SW480 (cell line): ENCODE measurements around the gene LDLRAD3.

Experiments
- DNase-seq: peaks from one replicate; pipeline ENCODE4 v3.0.0-alpha.2; 2016; ENCODE audit warnings: low spot score

LDLRAD3 gene

DNA sequence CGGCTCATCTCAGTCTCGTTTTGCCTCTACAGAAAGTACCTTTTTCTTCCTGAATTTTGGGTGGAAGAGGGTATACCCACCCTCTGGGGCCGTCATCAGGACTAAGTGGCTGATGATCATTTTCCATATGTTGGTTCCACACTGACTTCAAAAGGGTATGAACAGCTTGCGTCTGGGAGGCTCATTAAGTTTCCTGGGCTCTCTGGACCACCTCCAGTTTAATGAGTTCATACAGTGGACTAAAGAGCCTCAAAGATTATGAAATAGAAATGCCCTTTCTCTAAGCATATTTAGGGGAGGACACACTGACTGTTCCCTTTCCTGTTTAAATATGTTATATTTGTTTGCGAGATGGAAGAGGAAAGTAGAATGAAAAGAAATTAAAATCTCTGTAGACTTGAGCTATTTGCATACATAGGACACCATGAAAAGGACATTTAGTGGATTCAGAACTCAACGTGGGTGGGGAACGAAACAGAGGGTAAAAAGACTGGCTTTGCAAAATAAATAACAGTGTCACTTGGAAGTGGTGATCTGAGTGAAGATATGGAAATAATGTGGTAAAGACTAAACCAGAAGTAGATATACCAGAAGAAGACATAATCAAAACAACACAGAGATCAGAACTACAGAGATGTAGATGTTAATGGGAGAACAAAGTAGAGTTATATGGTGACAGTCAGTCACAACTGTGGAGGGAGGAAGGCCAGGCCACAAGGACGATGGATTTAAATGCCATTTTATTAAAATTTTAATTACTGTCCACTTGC, 18.7 kb downstream of the LDLRAD3 start:
- DNase-seq = no peak

DNA sequence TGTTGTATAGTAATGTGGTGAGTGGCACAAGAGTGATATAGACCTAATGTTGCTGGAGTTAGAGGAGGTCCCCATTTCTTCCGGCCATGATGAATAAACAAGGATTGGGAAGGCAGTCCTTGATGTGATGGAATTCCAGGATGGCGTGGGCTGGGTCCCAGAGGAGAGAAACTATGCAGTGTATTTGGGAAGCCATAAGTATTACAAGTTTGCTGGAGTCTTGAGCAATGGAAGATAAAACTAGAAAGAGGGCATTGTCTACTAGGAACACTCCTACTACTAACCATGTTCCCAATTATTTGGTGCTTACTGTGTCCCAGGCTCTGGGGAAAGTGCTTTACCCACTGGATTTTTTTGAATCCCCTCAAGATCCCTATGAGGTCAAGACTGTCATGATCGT, 20.0 kb downstream of the LDLRAD3 start:
- DNase-seq = no peak

DNA sequence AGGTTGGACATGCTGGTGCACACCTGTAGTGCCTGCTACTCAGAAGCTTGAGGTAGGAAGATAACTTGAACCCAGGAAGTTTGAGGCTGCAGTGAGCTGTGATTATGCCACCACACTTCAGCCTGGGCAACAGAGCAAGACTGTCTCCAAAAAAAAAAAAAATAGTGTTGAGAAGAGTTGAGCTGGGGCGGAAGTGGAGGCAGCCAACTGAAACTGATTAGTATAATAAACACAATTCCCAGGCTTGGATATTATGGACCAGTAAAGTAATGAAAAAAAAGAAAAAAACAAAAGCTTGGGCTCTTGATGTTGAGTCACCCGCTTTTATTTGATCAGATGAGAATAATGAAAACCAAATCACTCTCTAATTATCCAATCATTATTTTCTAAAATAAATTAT, 21.0 kb downstream of the LDLRAD3 start:
- DNase-seq = no peak

DNA sequence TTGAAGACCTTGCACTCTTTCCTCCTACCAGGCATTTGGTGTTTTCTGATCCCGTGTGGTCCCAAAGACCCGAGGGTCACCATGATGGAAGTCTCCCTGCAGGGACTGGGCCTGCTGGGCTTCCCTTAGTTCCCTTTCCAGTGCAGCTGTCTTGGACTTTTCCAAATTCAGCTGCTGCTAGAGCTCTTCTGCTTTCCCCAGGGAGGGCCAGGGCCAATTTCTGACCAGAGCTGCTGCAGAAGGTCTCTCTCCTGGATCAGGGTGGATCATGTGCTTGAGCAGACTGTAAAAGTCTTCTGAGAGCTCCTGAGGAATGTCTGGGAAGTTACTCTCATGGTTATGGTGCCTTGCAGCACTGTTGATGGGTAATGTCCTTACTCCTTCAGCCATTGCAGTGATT, 23.2 kb downstream of the LDLRAD3 start:
- no peak for DNase-seq

DNA sequence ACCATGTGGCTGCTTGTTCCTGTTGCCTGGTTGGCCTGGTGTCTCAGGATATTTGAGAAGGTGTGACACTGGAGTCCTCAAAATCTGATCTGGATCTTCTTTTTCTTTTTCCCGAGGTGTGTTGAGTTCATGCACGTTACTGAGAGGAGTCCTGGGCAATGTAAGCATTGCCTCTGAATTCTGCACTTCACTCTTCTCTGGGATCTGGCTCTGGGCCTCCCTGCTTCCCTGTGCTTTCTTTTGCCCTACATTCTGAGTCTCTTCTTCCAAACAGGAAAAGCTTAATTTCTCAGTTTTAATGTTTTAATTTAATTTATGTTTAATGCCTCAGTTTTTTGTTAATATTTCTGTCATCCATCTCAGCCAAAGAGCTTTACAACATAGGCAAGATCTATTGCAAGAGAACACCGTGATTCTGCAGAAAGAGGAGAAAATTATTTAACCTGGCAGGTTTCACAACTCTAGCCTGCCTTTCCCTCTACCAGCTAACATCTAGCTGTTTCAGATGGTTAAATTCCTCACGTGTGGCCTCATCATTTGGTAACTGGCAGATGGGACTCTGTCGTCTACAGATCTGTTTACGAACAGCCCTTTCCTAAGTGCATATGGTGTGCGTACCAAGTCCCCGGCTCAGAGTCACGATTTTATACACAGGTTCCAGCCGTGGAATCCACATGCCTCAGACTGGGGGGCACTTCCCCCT, 24.7 kb downstream of the LDLRAD3 start:
- DNase-seq = no peak

DNA sequence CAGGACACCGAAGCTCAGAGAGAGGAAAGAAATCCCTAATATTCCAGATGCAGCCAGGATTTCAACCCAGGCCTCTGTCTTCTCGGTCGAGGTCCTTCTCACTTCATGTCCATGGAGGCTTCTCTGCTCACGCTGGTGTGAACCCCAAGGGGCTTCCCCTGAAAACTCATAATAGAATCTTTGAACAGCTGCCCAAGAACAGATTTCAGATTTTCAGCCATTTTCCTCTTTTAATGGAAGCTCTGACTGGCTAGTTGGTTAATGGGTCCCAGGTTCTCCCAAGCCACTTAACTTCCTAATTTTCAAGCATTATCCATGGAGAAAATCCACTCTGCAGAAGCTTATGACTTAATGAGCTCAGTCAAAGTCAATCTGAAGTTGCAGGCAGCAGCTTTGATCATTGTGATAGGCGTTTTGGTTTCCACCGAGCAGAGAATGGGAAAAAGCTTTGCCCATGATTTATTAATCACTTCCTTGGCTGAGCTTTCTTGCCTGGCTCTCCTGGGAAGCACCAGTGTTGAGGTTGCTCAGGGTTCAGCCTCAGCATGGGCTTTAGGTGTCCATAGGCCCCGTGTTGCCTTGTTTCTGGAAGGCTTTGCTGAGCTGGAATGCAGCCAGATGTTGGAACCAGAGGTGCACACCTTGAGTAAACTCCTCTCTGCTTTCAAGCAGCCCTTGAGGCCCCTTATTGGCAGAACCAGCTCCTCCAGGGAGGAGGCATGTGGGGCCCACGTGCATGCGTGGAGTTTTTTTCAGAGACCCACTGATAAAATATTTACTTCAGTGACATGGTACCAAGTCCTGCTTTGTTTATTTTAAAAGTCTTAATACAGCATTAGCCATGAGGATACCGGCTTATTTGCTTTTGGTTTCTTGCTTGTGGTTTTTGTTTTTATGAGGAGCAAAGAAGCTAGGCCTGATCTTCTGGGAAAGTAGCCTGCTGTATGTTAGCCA, 25.5 kb downstream of the LDLRAD3 start:
- no peak for DNase-seq

DNA sequence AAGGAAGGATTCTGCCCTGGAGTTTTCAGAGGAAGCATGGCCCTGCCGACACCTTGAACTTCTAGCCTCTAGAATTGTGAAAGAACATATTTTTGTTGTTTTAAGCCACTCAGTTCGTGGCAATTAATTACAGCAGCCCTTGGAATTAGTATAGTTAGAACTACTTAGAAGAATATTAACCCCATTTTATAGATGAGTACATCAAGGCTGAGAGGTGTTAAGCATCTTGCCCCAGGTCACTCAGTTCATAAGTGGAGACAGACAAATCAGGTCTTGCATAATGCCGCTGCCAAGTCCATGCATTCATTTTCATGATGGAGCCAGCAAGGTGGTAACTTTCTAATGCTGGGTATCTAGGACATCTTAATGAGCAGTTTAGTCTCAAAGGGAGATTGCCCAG, 26.6 kb downstream of the LDLRAD3 start:
- DNase-seq = no peak

DNA sequence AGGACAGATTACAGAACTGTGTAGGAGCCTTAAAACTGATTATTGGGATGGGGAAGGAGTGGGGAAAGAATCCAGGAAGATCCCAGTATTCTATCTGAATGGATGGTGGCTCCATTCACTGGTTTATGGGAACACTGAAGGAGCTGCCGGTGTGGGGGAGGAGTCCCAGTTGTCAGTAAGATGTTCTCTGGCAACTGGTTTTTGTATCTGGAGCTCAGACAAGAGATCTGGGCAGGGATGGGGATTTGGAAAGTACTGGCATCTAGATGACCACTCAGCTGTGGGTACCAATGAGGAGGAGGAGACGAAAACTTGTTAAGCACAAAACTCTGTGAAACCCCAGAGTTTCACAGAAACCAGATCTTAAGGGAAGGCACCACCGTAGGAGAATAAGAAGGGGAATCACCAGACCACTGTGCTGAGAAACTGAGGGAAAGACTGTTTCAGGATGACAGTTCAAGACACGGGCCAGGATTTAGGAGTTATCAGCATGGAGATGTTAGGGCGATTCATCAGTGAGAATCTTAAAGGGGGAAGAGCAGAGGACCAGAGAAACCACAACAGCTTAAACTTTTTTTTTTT, 28.1 kb downstream of the LDLRAD3 start:
- no peak for DNase-seq

DNA sequence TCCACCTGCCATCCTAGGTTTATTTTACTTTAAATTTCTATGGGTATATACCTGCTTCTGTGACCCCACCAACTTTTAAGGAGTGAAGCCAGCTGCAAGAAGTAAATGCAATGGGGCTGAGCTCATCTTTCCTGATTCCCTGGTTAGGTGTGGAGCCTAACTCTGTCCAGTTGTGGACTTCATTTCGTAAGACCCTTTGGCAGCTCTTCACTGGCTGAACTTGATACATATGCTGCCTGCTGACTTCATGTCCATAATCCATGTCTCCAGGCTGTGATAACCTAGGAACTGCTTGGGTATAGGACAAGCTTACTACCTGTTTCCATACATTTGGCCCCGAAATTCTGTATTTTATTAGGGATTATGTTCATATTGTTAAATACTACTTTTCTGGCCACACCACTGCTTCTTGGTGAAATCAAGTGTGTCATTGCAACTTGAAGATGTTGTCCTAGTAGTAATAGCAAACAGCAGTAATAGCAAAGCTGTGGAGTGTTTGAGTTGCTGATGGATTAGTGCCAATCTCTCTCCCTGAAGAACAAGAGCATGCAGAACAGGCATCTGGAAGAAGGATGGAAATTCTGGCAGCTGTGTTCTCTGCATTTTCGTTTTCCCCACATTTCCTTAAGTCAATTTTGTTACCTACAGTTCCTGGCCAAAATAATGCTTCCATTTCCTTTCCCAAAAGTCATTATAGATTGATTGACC, 31.2 kb downstream of the LDLRAD3 start:
- DNase-seq = no peak

DNA sequence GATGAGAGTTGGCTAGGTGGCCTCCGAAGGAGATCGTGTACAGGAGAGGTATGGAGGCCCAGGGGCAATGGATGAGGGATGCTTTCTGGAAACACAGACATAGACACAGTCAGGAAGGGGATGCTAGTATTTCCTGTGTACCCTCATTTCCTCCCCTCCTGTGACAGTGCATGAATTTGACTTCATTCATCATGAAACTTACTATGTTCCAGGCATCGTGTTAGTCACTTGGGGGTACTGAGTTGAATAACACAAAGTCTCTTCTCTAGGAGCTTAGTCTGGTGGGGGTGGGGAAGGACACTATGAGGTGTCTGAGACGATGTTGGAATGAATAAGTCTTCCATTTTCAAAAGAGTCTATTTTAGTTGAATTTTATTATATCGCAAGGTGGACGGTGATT, 32.6 kb downstream of the LDLRAD3 start:
- DNase-seq = no peak

DNA sequence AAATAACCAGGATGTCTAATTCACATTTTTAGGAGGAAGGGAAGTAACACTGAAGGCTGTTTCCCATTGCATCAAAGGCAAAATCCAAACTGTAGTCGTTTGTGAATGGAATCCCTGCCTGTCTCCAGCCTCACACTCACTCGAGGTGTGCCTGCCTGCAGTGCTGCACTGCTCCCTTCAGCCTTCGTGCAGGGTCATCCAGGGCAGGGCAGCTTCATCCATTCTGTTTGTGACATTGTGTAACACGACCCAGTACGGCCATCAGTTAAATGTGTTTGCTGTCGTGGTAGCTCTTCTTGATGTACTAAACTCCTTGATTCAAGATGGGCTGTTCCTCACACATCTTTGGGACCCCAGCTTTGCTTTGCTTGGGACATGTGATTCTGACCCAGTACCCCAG, 34.3 kb downstream of the LDLRAD3 start:
- DNase-seq = no peak

DNA sequence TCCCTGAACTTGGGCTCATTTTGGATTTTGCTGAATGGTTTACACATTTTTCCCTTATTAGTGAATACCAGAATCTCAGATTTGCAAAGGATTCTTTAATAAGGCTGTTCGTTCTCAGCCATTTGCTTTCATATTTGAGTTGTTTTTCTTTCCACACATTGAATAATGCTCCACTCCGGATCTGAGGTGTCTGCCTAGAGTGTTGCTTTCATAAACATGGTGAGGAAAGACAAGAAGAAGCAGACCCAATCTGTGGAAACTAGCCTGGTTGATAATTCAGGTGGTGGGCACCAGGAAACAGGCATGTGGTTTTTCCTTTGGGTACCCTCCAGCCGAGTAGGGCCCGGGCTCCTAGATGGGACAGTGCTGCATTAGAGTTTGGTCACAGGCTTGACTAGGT, 35.0 kb downstream of the LDLRAD3 start:
- DNase-seq = no peak

DNA sequence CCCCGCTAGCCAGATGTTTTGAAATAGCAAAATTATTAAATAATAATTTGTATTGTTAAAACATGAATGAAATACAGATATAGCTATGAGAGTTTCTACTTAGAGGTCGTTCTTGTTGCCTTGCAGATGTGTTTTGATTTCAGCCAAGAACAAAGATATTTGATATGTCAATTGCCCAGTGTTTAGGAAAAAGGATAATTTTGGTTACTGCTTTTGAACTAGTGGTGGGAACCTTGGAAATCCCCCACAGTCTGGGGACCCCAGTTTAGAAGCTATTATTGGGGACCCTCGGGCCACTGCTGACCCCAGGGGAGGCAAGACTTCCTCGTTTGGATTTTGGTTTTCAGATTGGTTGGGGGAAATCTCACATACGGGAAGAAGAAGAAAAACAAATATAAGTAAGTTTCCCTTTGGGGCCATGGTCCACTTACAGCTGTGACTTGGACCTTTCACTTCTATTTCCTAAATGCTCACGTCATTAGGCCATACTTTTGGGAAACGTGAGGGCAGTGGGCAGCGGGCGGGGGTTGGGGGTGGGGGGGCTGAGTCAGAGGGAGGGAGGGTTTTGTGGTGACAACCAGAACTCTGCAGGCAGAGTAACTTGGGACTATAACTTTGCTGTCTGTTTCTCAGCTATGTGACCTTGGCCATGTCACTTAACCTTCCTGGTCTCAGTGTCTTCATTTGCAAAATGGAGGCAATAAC, 37.0 kb downstream of the LDLRAD3 start:
- DNase-seq = no peak

DNA sequence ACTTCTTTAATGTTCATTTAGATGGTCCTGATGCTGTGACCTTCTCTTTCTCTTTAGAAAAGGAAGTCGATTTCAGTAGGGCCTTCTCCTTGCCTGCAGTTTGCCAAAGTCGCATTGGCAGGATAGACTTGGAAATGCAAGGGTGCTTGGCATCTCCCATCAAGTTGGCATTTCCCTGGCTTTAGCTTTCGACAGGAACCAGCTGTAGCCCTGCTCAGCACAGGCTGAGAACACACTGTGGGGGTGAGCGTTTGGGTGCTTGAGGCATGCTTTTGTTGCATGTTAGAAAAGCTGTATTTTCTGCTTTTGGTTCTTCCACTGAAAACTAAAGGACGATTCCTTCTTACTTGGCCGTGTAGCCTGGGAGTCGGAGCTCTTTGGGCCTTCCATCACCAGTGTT, 37.7 kb downstream of the LDLRAD3 start:
- no peak for DNase-seq

DNA sequence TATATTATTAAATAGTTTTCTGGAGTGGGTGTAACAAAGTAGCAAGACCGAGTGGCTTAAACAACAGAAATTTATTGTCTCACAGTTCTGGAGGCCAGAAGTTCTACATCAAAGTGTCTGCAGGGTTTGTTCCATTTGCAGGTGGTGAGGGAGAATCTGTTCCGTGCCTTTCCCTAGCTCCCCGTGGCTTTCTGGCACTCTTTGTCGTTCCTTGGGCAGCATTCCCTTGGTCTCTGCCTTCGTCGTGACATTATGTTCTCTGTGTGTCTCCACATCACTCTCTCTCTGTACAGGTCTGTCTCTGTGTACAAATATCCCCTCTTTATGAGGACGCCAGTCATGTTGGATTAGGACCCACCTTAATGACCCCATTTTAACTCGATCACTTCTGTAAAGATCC, 38.2 kb downstream of the LDLRAD3 start:
- DNase-seq = no peak

DNA sequence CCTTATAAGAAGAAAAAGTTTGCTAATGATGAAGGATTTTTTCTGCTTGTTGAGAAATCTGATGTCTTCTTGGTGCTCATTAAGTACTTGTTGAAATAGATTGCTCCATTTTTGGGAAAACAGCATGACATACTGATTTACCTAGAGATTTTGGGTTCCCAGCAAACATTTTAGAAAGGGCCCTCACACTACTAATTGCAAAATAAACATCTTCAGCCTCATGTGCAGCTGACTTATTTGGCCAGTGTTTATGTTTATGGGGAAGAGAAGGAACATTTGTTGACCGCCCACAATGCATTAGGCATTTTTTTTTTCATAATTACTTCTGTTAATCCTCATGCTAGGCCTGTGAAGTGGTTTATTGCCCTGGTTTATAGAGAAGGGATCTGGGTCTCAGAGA, 40.1 kb downstream of the LDLRAD3 start:
- DNase-seq = no peak

DNA sequence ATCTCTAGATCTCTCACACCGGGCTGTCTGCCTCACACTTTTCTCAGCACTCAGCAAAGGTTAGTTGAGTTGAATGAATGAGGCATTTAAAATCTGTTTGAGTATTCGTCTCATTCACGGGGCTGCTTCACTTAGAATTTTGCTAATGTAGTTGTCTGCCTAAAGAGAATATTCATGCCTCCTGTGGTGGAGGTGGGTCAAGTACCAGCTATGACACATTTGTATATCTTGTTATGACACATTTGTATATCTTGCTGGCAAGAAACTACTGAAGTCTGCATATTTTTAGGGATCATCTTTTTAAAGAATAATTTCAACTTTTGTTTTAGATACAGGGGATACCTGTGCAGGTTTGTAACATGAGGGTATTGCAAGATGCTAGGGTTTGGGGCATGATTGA, 43.1 kb downstream of the LDLRAD3 start:
- DNase-seq = no peak

DNA sequence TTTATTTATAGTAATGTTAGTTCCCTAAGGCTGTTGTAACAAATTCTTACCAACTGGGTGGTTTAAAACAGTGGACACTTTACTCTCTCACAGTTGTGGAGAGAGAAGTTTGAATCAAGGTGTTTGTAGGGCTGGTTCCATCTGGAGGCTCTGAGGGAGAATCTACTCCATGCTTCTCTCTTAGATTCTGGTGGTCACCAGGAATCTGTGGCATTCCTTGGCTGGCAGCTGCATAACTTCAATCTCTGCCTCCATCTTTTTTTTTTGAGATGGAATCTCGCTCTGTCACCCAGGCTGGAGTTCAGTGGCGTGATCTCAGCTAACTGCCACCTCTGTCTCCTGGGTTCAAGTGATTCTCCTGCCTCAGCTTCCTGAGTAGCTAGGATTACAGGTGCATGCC, 46.3 kb downstream of the LDLRAD3 start:
- DNase-seq = no peak

DNA sequence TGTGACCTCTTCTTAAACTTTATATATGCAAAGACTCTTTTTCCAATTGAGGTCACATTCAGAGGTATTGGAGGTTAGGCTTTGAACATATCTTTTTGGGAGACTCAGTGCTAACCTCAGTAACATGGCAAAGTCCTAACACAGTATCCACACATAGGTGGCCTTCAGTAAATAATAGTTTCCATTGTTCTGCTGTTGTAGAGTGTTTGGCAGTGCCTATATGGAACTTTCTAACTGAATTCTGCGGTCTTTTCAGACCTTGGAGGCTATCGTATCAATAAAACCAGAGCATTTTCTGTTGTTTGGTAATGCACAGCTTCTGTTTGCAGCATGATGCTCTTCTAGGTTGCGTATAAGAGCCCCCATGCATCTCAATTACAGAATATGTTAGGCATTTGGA, 47.0 kb downstream of the LDLRAD3 start:
- no peak for DNase-seq

DNA sequence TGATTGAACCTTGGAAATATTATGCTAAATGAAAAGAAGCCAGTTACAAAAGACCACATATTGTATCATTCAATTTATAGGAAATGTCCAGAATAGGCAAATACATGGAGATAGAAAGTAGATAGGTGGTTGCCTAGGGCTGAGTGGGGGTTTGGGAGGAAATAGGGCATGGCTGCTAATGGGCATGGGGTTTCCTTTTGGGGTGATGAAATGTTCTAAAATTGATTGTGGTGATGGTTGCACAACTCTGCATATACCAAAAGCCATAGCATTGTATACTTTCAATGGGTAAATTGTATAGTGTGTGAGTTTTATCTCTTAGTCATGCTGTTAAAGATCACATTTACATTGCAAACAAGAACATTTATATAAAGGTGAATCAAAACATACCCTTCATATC, 48.7 kb downstream of the LDLRAD3 start:
- DNase-seq = no peak

DNA sequence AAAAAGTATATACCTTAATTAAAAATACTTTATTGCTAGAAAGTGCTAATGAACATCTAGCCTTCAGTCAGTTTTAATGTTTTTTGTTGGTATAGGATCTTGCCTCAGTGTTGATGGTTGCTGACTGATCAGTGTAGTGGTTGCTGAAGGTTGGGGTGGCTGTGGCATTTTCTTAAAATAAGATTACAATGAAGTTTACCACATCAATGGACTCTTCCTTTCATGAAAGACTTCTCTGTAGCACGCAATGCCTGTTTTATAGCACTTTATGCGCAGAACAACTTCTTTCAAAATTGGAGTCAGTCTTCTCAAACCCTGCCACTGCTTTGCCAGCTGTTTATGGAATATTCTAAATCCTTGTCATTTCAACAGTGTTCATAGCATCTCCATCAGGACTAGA, 50.6 kb downstream of the LDLRAD3 start:
- peak; percentile 30 for DNase-seq
